HG03039 (cell line): ENCODE measurements around the gene DLGAP1.

Experiments used
- ATAC-seq: cut with Tn5 transposase; IDR thresholded peaks from one replicate; pipeline ENCODE4 v1.9.1; 2021; ENCODE audit warnings: mild to moderate bottlenecking, moderate library complexity; ENCODE audit not compliant: unreplicated experiment

The DLGAP1 gene

GRCh38 chr18:3449512-3450011, 1005.5 kb downstream of the DLGAP1 start:
- ATAC-seq = no peak

GRCh38 chr18:3448838-3449511, 1006.1 kb downstream of the DLGAP1 start:
- ATAC-seq = peak; percentile 44

GRCh38 chr18:3447895-3448837, 1006.9 kb downstream of the DLGAP1 start:
- ATAC-seq = peak; percentile 72

- ATAC-seq = no peak
Observed at GRCh38 chr18:3447068-3447894, 1007.8 kb downstream of the DLGAP1 start.
